ENCODE data around the gene LRRC4.

Gene LRRC4

GRCh38 chr7:128005759-128006159 lies 25.5 kb downstream of the LRRC4 start:
- Histone ChIP-seq H3K36me3 (ENCODE audit: insufficient read depth, insufficient read length, low read length) (peaks cover 15% of the 10 kb centered on the region), H3K27me3 (ENCODE audit: insufficient read depth, insufficient read length) (no peaks in the 10 kb centered on the region), H3K4me1 (ENCODE audit: insufficient read depth, insufficient read length) (no peaks in the 10 kb centered on the region), H3K9me3 (ENCODE audit: insufficient read depth, low read length) (no peaks in the 10 kb centered on the region), H3K4me3 (ENCODE audit: insufficient read length, low read depth) (no peak overlapping the region), H3K9ac (ENCODE audit: insufficient read length, low read depth) (no peak overlapping the region)
- no peak for TF ChIP-seq YY1 (IDR thresholded peaks at IDR 0.05; ENCODE audit: insufficient read depth, insufficient read length)
- TF ChIP-seq SUZ12 (IDR thresholded peaks at IDR 0.05; ENCODE audit: extremely low read depth, insufficient read depth, insufficient read length): no peak
- TF ChIP-seq ZNF274 (IDR thresholded peaks at IDR 0.05; ENCODE audit: low read depth, low read length): no peak
- DNase-seq (ENCODE audit: low read depth, low spot score): no peak

DNA sequence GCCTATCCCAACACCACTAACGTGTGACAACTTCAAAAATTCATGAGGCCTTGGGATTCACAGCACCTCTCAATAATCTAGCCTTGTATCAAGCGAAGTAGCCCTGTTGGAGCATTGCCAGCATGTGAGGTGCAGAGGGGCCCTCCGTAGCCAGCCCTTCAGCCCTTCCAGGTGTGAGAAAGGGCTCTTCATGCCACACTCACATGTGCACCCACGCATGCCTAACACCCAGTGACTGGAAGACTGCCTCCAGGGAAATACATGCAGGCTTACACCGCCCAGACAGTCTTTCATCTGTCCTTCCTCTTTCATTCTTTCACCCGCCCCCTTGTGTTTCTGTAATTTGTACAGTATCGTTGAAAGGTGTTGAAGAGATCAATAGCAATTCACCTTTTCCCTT lies 26.1 kb downstream of the LRRC4 start:
- no peaks in the 10 kb centered on the region for H3K4me1 ChIP-seq (ENCODE audit: insufficient read depth, insufficient read length)
- TF ChIP-seq ZNF274 (IDR thresholded peaks at IDR 0.05; ENCODE audit: low read depth, low read length) (no peak), YY1 (IDR thresholded peaks at IDR 0.05; ENCODE audit: insufficient read depth, insufficient read length) (no peak)
- H3K9me3 ChIP-seq (ENCODE audit: insufficient read depth, low read length): no peaks in the 10 kb centered on the region
- peaks cover 19% of the 10 kb centered on the region for H3K36me3 ChIP-seq (ENCODE audit: insufficient read depth, insufficient read length, low read length)
- no peaks in the 10 kb centered on the region for H3K27me3 ChIP-seq (ENCODE audit: insufficient read depth, insufficient read length)
- H3K9ac ChIP-seq (ENCODE audit: insufficient read length, low read depth): no peak overlapping the region
- DNase-seq (ENCODE audit: low read depth, low spot score): no peak
- no peak overlapping the region for H3K4me3 ChIP-seq (ENCODE audit: insufficient read length, low read depth)

GRCh38 chr7:128004623-128005022 lies 26.6 kb downstream of the LRRC4 start:
- no peak for DNase-seq (ENCODE audit: low read depth, low spot score)
- Histone ChIP-seq H3K9ac (ENCODE audit: insufficient read length, low read depth) (no peak overlapping the region), H3K4me1 (ENCODE audit: insufficient read depth, insufficient read length) (no peaks in the 10 kb centered on the region), H3K9me3 (ENCODE audit: insufficient read depth, low read length) (no peaks in the 10 kb centered on the region), H3K36me3 (ENCODE audit: insufficient read depth, insufficient read length, low read length) (peaks cover 17% of the 10 kb centered on the region), H3K27me3 (ENCODE audit: insufficient read depth, insufficient read length) (no peaks in the 10 kb centered on the region), H3K4me3 (ENCODE audit: insufficient read length, low read depth) (no peak overlapping the region)
- TF ChIP-seq YY1 (IDR thresholded peaks at IDR 0.05; ENCODE audit: insufficient read depth, insufficient read length): no peak
- TF ChIP-seq ZNF274 (IDR thresholded peaks at IDR 0.05; ENCODE audit: low read depth, low read length): no peak
- TF ChIP-seq SUZ12 (IDR thresholded peaks at IDR 0.05; ENCODE audit: extremely low read depth, insufficient read depth, insufficient read length): no peak

GRCh38 chr7:128003787-128004186 lies 27.4 kb downstream of the LRRC4 start:
- no peaks in the 10 kb centered on the region for H3K27me3 ChIP-seq (ENCODE audit: insufficient read depth, insufficient read length)
- no peak overlapping the region for H3K4me3 ChIP-seq (ENCODE audit: insufficient read length, low read depth)
- H3K9me3 ChIP-seq (ENCODE audit: insufficient read depth, low read length): no peaks in the 10 kb centered on the region
- peaks cover 17% of the 10 kb centered on the region for H3K36me3 ChIP-seq (ENCODE audit: insufficient read depth, insufficient read length, low read length)
- TF ChIP-seq SUZ12 (IDR thresholded peaks at IDR 0.05; ENCODE audit: extremely low read depth, insufficient read depth, insufficient read length) (no peak), YY1 (IDR thresholded peaks at IDR 0.05; ENCODE audit: insufficient read depth, insufficient read length) (no peak), ZNF274 (IDR thresholded peaks at IDR 0.05; ENCODE audit: low read depth, low read length) (no peak)
- DNase-seq (ENCODE audit: low read depth, low spot score): no peak
- H3K4me1 ChIP-seq (ENCODE audit: insufficient read depth, insufficient read length): no peaks in the 10 kb centered on the region
- H3K9ac ChIP-seq (ENCODE audit: insufficient read length, low read depth): no peak overlapping the region

DNA sequence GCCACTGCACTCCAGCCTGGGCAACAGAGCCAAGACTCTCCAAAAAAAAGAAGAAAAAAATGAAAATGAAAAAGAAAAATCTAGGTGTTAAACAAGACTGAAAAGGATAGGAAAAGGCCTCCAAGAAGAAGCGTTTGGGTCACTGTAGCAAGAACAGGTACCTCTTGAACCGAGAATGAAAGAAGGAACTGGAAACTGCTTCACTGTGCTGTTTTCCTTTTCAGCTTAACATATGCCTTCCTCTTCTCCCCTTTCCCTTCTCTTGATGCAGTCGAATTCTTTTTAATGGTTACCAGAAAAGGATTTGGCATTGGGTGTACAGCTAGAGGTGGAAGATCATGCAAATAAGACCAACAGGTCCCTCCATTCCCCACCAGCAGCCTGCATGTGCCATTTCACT lies 28.1 kb downstream of the LRRC4 start:
- no peaks in the 10 kb centered on the region for H3K27me3 ChIP-seq (ENCODE audit: insufficient read depth, insufficient read length)
- no peak for DNase-seq (ENCODE audit: low read depth, low spot score)
- no peaks in the 10 kb centered on the region for H3K9me3 ChIP-seq (ENCODE audit: insufficient read depth, low read length)
- no peak overlapping the region for H3K4me3 ChIP-seq (ENCODE audit: insufficient read length, low read depth)
- no peaks in the 10 kb centered on the region for H3K4me1 ChIP-seq (ENCODE audit: insufficient read depth, insufficient read length)
- no peak for TF ChIP-seq YY1 (IDR thresholded peaks at IDR 0.05; ENCODE audit: insufficient read depth, insufficient read length)
- TF ChIP-seq SUZ12 (IDR thresholded peaks at IDR 0.05; ENCODE audit: extremely low read depth, insufficient read depth, insufficient read length): no peak
- no peak for TF ChIP-seq ZNF274 (IDR thresholded peaks at IDR 0.05; ENCODE audit: low read depth, low read length)
- H3K9ac ChIP-seq (ENCODE audit: insufficient read length, low read depth): no peak overlapping the region
- peaks cover 17% of the 10 kb centered on the region for H3K36me3 ChIP-seq (ENCODE audit: insufficient read depth, insufficient read length, low read length)

DNA sequence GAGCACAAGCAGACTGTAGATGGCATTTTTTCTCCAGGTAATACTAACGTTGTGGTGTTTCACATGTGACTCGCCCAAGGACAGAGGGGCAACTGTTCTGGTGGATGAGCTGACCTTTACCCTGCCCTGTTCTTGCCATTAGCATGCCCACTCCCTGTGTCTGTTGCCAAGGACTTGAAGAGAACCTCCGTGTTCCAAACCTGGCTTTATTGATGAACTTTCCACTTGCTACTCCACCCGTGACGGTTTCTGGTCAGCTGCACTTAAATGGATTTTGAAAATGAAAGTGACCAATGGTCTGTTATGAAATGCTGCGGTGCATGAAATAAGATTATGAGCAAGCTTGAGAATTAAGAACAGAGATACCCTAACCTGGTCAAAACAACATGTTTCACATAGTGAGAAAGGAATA lies 30.4 kb downstream of the LRRC4 start:
- Histone ChIP-seq H3K36me3 (ENCODE audit: insufficient read depth, insufficient read length, low read length) (peaks cover 11% of the 10 kb centered on the region), H3K9ac (ENCODE audit: insufficient read length, low read depth) (no peak overlapping the region), H3K9me3 (ENCODE audit: insufficient read depth, low read length) (no peaks in the 10 kb centered on the region), H3K4me3 (ENCODE audit: insufficient read length, low read depth) (no peak overlapping the region), H3K27me3 (ENCODE audit: insufficient read depth, insufficient read length) (no peaks in the 10 kb centered on the region), H3K4me1 (ENCODE audit: insufficient read depth, insufficient read length) (peaks cover 3% of the 10 kb centered on the region)
- no peak for TF ChIP-seq ZNF274 (IDR thresholded peaks at IDR 0.05; ENCODE audit: low read depth, low read length)
- no peak for TF ChIP-seq YY1 (IDR thresholded peaks at IDR 0.05; ENCODE audit: insufficient read depth, insufficient read length)
- TF ChIP-seq SUZ12 (IDR thresholded peaks at IDR 0.05; ENCODE audit: extremely low read depth, insufficient read depth, insufficient read length): no peak
- no peak for DNase-seq (ENCODE audit: low read depth, low spot score)

GRCh38 chr7:128000048-128000447 lies 31.2 kb downstream of the LRRC4 start:
- TF ChIP-seq ZNF274 (IDR thresholded peaks at IDR 0.05; ENCODE audit: low read depth, low read length) (no peak), SUZ12 (IDR thresholded peaks at IDR 0.05; ENCODE audit: extremely low read depth, insufficient read depth, insufficient read length) (no peak), YY1 (IDR thresholded peaks at IDR 0.05; ENCODE audit: insufficient read depth, insufficient read length) (no peak)
- Histone ChIP-seq H3K36me3 (ENCODE audit: insufficient read depth, insufficient read length, low read length) (peaks cover 11% of the 10 kb centered on the region), H3K9me3 (ENCODE audit: insufficient read depth, low read length) (no peaks in the 10 kb centered on the region), H3K4me1 (ENCODE audit: insufficient read depth, insufficient read length) (peaks cover 4% of the 10 kb centered on the region), H3K9ac (ENCODE audit: insufficient read length, low read depth) (no peak overlapping the region), H3K27me3 (ENCODE audit: insufficient read depth, insufficient read length) (no peaks in the 10 kb centered on the region), H3K4me3 (ENCODE audit: insufficient read length, low read depth) (no peak overlapping the region)
- DNase-seq (ENCODE audit: low read depth, low spot score): no peak

DNA sequence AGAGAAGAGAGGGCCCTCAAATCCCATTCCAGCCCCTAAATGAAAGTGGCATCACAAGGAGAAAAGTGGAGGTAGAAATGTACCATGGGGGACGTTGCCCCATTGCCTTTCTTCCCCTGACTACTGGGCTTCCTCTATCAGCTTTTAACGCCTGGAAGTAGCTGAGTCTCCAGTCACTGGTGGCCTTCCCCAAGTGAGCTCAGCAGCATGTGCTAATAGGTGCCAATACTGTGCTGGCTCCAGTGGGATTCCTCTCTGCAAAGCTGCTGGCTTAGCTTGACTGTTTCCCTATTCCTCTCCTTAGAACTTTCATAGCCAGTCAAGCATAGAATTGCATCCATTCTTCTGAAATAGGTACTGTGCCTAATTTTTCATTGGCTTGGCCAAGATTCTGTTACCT lies 32.6 kb downstream of the LRRC4 start:
- H3K4me1 ChIP-seq (ENCODE audit: insufficient read depth, insufficient read length): peaks cover 5% of the 10 kb centered on the region
- H3K4me3 ChIP-seq (ENCODE audit: insufficient read length, low read depth): no peak overlapping the region
- TF ChIP-seq SUZ12 (IDR thresholded peaks at IDR 0.05; ENCODE audit: extremely low read depth, insufficient read depth, insufficient read length): no peak
- TF ChIP-seq ZNF274 (IDR thresholded peaks at IDR 0.05; ENCODE audit: low read depth, low read length): no peak
- no peak for TF ChIP-seq YY1 (IDR thresholded peaks at IDR 0.05; ENCODE audit: insufficient read depth, insufficient read length)
- H3K36me3 ChIP-seq (ENCODE audit: insufficient read depth, insufficient read length, low read length): peaks cover 16% of the 10 kb centered on the region
- H3K9ac ChIP-seq (ENCODE audit: insufficient read length, low read depth): no peak overlapping the region
- H3K27me3 ChIP-seq (ENCODE audit: insufficient read depth, insufficient read length): no peaks in the 10 kb centered on the region
- DNase-seq (ENCODE audit: low read depth, low spot score): no peak
- H3K9me3 ChIP-seq (ENCODE audit: insufficient read depth, low read length): no peaks in the 10 kb centered on the region

All from NT2/D1 (cell line).